Uterus (tissue), 4 donors: Measurements from ENCODE around the gene MTHFR. TPM values are rescaled to one million over a fixed set of nuclear protein-coding genes. Genes with fewer than 3 reads are reported as not detected.
A peak's percentile ranks its signal among the peaks of the same experiment; 100 is the strongest.

Source experiments
- DNase-seq, 2 donors: peaks; one replicate each; pipeline ENCODE4 v3.0.0-alpha.2; 2019 to 2020
- H3K27ac ChIP-seq, 2 donors: fragments of 200-600 bp; sonication (generic); 1 replicate in 1 of 2; 2 replicates in 1 of 2; pipeline ENCODE4 v1.5.1; 2016 to 2018
- H3K27me3 ChIP-seq, 2 donors: fragments of 200-600 bp; sonication (generic); one replicate each; pipeline ENCODE4 v1.5.1; 2018 to 2019; ENCODE audit warnings: control low read depth in 1 of 2
- H3K36me3 ChIP-seq, 2 donors: fragments of 200-600 bp; sonication (generic); one replicate each; pipeline ENCODE4 v1.5.1; 2019; ENCODE audit warnings: control low read depth in 1 of 2
- H3K4me1 ChIP-seq, 2 donors: fragments of 200-600 bp; sonication (generic); one replicate each; pipeline ENCODE4 v1.5.1; 2018 to 2019; ENCODE audit warnings: control low read depth in 1 of 2
- H3K4me3 ChIP-seq, 2 donors: fragments of 200-600 bp; sonication (generic); 1 replicate in 1 of 2; 2 replicates in 1 of 2; pipeline ENCODE4 v1.5.1; 2018 to 2019; ENCODE audit warnings: mild to moderate bottlenecking in 1 of 2
- H3K9me3 ChIP-seq, 2 donors: fragments of 200-600 bp; sonication (generic); one replicate each; pipeline ENCODE4 v1.5.1; 2019; ENCODE audit warnings: control low read depth in 1 of 2
- POLR2A ChIP-seq, 2 donors: fragments of 450-650 bp; IDR thresholded peaks; one replicate each; pipeline ENCODE4 v1.6.1; 2016; ENCODE audit warnings: antibody characterized with exemption in 2 of 2, mild to moderate bottlenecking in 1 of 2, moderate library complexity in 1 of 2
- intact Hi-C: fragments of 100-400 bp; cut with DNase I; formaldehyde crosslinking; loops from one replicate; pipeline ENCODE4 v1.15.1; 2023; ENCODE audit warnings: low total_unique reads
- total RNA-seq, 4 donors: library from RNA; depleted of rRNA in 3 of 4; stranded (reverse); fragments of >200 nt in 3 of 4; gene quantifications; one replicate each; pipeline versions ENCODE4 v1.1.0 to v1.2.4, GENCODE V29; 2014 to 2023
- TF ChIP-seq, protein P1 (sequence below), 4 experiments: fragments of 200-600 bp in 2 of 4; fragments of 450-650 bp in 2 of 4; sonication (generic) in 2 of 4; IDR thresholded peaks; one replicate each; pipeline ENCODE4 v1.5.1; 2016 to 2019; ENCODE audit warnings: antibody characterized with exemption in 4 of 4, mild to moderate bottlenecking in 2 of 4, moderate library complexity in 1 of 4
- donor health status: DM: yes; HTN: yes; CAD: no.

MTHFR gene
- total RNA-seq, 4 donors from 2014 or later, result 15.0 to 56.8 (median 29.9) TPM

- H3K9me3 ChIP-seq, result no peaks in the 10 kb centered on the region
- H3K27me3 ChIP-seq, result no peaks in the 10 kb centered on the region
- H3K36me3 ChIP-seq, result no peaks in the 10 kb centered on the region
- intact Hi-C loops, result no loop called here
- no peak for TF ChIP-seq POLR2A (IDR thresholded peaks at IDR 0.05)
- TF ChIP-seq, protein P1, sequence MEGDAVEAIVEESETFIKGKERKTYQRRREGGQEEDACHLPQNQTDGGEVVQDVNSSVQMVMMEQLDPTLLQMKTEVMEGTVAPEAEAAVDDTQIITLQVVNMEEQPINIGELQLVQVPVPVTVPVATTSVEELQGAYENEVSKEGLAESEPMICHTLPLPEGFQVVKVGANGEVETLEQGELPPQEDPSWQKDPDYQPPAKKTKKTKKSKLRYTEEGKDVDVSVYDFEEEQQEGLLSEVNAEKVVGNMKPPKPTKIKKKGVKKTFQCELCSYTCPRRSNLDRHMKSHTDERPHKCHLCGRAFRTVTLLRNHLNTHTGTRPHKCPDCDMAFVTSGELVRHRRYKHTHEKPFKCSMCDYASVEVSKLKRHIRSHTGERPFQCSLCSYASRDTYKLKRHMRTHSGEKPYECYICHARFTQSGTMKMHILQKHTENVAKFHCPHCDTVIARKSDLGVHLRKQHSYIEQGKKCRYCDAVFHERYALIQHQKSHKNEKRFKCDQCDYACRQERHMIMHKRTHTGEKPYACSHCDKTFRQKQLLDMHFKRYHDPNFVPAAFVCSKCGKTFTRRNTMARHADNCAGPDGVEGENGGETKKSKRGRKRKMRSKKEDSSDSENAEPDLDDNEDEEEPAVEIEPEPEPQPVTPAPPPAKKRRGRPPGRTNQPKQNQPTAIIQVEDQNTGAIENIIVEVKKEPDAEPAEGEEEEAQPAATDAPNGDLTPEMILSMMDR (IDR thresholded peaks at IDR 0.05), result no peak
- H3K4me3 ChIP-seq, result no peak overlapping the region
- DNase-seq, result no peak
- H3K27ac ChIP-seq, result no peak overlapping the region
- no peaks in the 10 kb centered on the region for H3K4me1 ChIP-seq
Observed at GRCh38 chr1:11848373-11848700, 42.6 kb upstream of the MTHFR start.

DNA sequence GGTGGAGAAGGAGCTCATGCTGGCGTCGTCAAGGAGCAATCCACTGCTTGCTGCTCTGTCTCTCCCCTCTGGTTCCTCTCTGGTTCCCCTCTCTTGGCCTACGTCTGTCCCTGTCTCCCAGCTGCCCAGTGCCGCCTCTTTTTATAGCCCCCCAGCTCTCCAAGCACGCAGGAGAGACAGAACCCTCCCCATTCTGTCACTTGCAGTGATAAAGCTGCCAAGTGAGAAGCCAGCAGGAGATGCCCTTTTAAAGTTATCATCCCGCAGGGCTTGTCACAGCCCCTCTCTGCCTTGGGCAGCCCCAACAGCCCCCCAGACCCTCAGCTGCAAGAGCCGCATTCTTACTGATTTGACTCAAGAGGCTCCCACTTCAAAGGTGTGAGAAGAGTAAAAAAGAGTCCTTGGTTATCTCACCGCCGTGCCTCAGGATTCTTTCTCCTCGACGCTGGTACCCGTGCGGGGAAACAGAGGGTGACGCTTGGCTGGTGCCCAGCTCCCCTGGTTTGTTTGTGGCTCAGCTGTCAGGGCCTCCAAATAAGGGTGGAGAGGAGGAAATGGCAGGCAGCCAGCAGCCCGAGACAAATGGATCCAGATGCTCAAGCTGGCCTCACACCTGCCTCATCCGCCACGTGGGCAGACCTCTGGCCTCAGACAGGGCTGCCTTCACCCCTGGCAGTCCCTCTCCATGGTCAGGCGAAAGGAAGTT, 42.1 kb upstream of the MTHFR start, which contains the start of gene NPPA:
Gene NPPA (minus strand): TSS at position 117 of the 706 bp plus-strand sequence. CDS start 99 bp downstream, at position 18.
- DNase-seq, result no peak
- intact Hi-C loops, result no loop called here
- H3K4me3 ChIP-seq, result no peak within 1 kb of the TSS
- TF ChIP-seq, protein P1 (IDR thresholded peaks at IDR 0.05), result no peak
- no peak for TF ChIP-seq POLR2A (IDR thresholded peaks at IDR 0.05)
- no peaks in the 10 kb centered on the region for H3K4me1 ChIP-seq
- no peak within 1 kb of the TSS for H3K27ac ChIP-seq
- no peaks in the 10 kb centered on the region for H3K9me3 ChIP-seq
- no peaks in the 10 kb centered on the region for H3K36me3 ChIP-seq
- H3K27me3 ChIP-seq, result no peaks in the 10 kb centered on the region

- no peaks in the 10 kb centered on the region for H3K9me3 ChIP-seq
- no peaks in the 10 kb centered on the region for H3K27me3 ChIP-seq
- no peaks in the 10 kb centered on the region for H3K36me3 ChIP-seq
- no peak overlapping the region for H3K27ac ChIP-seq
- no peak for DNase-seq
- intact Hi-C loops, result no loop called here
- TF ChIP-seq, protein P1 (IDR thresholded peaks at IDR 0.05), result no peak
- no peak for TF ChIP-seq POLR2A (IDR thresholded peaks at IDR 0.05)
- no peak overlapping the region for H3K4me3 ChIP-seq
- no peaks in the 10 kb centered on the region for H3K4me1 ChIP-seq
Observed at GRCh38 chr1:11845641-11846335, 40.0 kb upstream of the MTHFR start.

DNA sequence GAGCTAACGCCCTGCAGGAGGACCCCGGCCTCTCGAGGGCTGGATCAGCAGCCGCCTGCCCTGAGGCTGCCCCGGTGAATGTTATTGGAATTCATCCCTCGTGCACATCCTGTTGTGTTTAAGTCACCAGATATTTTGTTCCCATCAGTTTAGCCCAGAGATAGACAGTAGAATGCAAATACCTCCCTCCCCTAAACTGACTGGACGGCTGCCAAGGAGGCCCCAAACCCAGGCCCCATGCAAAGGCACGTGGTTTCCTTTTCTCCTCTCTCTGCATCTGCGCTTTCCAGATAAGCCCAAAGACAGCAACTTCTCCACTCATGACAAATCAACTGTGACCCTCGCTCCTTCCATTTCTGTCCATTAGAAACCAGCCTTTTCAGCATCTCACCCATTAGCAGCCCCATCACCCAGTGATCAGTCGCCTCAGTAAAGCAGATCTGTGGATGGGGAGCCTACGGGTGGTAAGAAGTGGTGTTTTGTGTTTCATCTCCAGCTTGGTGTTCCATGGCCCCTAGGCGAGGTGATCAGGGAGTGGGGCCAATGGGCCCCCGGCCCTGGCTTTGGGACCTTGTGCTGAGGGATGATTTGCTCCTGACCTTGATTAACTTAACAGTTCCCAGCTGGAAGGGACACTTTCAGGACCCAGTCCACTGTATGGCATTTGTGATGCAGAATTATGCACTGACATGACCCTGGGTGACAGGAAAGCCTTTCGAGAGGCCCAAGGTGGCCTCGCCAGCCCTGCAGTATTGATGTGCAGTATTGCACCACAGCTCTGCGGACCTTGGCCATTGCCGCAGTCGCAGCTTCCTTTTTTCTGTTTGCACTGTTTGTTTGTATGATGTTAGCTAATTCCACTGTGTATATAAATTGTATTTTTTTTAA, 36.6 kb upstream of the MTHFR start:
- TF ChIP-seq, protein P1 (IDR thresholded peaks at IDR 0.05), result no peak
- no peak for TF ChIP-seq POLR2A (IDR thresholded peaks at IDR 0.05)
- H3K9me3 ChIP-seq, result no peaks in the 10 kb centered on the region
- intact Hi-C loops, result no loop called here
- H3K27me3 ChIP-seq, result no peaks in the 10 kb centered on the region
- DNase-seq, result peak in 1 of 2 donors; percentile 28
- H3K36me3 ChIP-seq, result no peaks in the 10 kb centered on the region
- H3K4me3 ChIP-seq, result no peak overlapping the region
- H3K27ac ChIP-seq, result no peak overlapping the region
- no peaks in the 10 kb centered on the region for H3K4me1 ChIP-seq
